ENCODE results near the gene SRGAP1. TPM values are rescaled to one million over a fixed set of nuclear protein-coding genes. Genes with fewer than 3 reads are reported as not detected.
"Not testable (repeated sequence)": the region's sequence is repeated elsewhere in the genome, so short reads cannot be mapped to it uniquely, and the experiment has no call there.

SRGAP1 gene
- total RNA-seq, 1 experiment from 2014 or later, result 4.5 TPM

- peak; percentile 65 for DNase-seq (ENCODE audit: low read depth)
These were observed 161.8 kb downstream of the SRGAP1 start for GRCh38 chr12:64006211-64006825.

- DNase-seq (ENCODE audit: low read depth), result no peak
These were observed 163.4 kb downstream of the SRGAP1 start for GRCh38 chr12:64007853-64008252.

- no peak for DNase-seq (ENCODE audit: low read depth)
These were observed 164.1 kb downstream of the SRGAP1 start for GRCh38 chr12:64008596-64008995.

- peak; percentile 33 for DNase-seq (ENCODE audit: low read depth)
These were observed 165.0 kb downstream of the SRGAP1 start for GRCh38 chr12:64009321-64010068.

GRCh38 chr12:64010069-64010686 is 165.7 kb downstream of the SRGAP1 start:
- DNase-seq (ENCODE audit: low read depth), result peak; percentile 93

GRCh38 chr12:64016521-64016920 is 172.0 kb downstream of the SRGAP1 start:
- no peak for DNase-seq (ENCODE audit: low read depth)

GRCh38 chr12:64018116-64018515 is 173.6 kb downstream of the SRGAP1 start:
- DNase-seq (ENCODE audit: low read depth), result not testable (repeated sequence)

GRCh38 chr12:64018524-64018923 is 174.0 kb downstream of the SRGAP1 start:
- DNase-seq (ENCODE audit: low read depth), result no peak

- no peak for DNase-seq (ENCODE audit: low read depth)
These were observed 174.6 kb downstream of the SRGAP1 start for GRCh38 chr12:64019101-64019500.

- DNase-seq (ENCODE audit: low read depth), result no peak
These were observed 175.2 kb downstream of the SRGAP1 start for GRCh38 chr12:64019654-64020053.

- no peak for DNase-seq (ENCODE audit: low read depth)
These were observed 180.9 kb downstream of the SRGAP1 start for GRCh38 chr12:64025174-64025958.

GRCh38 chr12:64027311-64027710 is 182.8 kb downstream of the SRGAP1 start:
- no peak for DNase-seq (ENCODE audit: low read depth)

GRCh38 chr12:64028541-64028940 is 184.0 kb downstream of the SRGAP1 start:
- DNase-seq (ENCODE audit: low read depth), result no peak

GRCh38 chr12:64029013-64029857 is 184.7 kb downstream of the SRGAP1 start:
- DNase-seq (ENCODE audit: low read depth), result peak; percentile 38

GRCh38 chr12:64030155-64030554 is 185.7 kb downstream of the SRGAP1 start:
- DNase-seq (ENCODE audit: low read depth), result no peak

GRCh38 chr12:64034056-64034455 is 189.6 kb downstream of the SRGAP1 start:
- not testable (repeated sequence) for DNase-seq (ENCODE audit: low read depth)

GRCh38 chr12:64034901-64035576 is 190.5 kb downstream of the SRGAP1 start:
- no peak for DNase-seq (ENCODE audit: low read depth)

GRCh38 chr12:64036414-64036813 is 191.9 kb downstream of the SRGAP1 start:
- DNase-seq (ENCODE audit: low read depth), result peak; percentile 38

- no peak for DNase-seq (ENCODE audit: low read depth)
These were observed 194.9 kb downstream of the SRGAP1 start for GRCh38 chr12:64039281-64039871.

- no peak for DNase-seq (ENCODE audit: low read depth)
These were observed 198.4 kb downstream of the SRGAP1 start for GRCh38 chr12:64042911-64043310.

All from M059J (cell line).